Measurements from ENCODE around the gene FGF2. TPM values are rescaled to one million over a fixed set of nuclear protein-coding genes. Genes with fewer than 3 reads are reported as not detected.

FGF2 gene
- total RNA-seq, 1 experiment from 2014 or later: 115 TPM

DNA sequence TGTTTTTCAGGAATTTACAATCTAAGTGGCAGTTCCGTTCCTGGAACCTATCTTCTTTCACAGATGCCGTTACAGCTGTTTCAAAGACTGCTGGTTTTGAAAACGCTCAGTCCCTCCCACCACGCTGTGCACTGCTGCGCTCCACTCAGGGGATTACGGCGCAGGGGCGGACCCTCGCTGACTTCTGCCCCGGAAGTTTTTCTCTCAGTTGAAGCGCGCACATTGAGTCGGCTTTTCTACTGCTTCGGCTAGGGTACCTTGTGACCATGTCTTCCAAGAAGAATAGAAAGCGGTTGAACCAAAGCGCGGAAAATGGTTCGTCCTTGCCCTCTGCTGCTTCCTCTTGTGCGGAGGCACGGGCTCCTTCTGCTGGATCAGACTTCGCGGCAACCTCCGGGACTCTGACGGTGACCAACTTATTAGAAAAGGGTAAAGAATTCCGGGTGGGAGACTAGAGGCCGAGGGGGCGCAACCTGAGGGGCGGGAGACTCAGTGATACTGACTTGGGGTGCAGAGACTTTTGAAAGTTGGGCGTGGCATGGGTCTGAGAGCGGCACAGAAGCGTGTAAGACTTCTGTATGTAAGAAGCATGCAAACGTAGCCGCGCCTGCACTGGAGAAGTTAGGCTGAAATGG lies 96.4 kb downstream of the FGF2 start:
- Mint-ChIP-seq H3K27me3 (ENCODE audit: low read depth) (no peaks in the 10 kb centered on the region), H3K9me3 (no peaks in the 10 kb centered on the region), H3K4me3 (no peak overlapping the region), H3K27ac (peak overlapping the region; percentile 94), H3K4me1 (peaks cover 9% of the 10 kb centered on the region), H3K36me3 (no peaks in the 10 kb centered on the region)
- DNase-seq (ENCODE audit: low spot score): peak; percentile 82
- ATAC-seq: peak; percentile 92
- ChIA-PET CTCF (interaction anchor here (1.0 to 1.4 kb wide), 6 partner anchors 8 to 206 kb away, joined by 3 to 7 read pairs (median 5); partner anchors contain the start of gene BBS12), POLR2A (interaction anchor here (0.9 to 1.8 kb wide), 3 partner anchors 20 to 190 kb away, joined by 3 to 6 read pairs (median 4); partner anchors contain the start of gene BBS12)
- TF ChIP-seq, protein P1, sequence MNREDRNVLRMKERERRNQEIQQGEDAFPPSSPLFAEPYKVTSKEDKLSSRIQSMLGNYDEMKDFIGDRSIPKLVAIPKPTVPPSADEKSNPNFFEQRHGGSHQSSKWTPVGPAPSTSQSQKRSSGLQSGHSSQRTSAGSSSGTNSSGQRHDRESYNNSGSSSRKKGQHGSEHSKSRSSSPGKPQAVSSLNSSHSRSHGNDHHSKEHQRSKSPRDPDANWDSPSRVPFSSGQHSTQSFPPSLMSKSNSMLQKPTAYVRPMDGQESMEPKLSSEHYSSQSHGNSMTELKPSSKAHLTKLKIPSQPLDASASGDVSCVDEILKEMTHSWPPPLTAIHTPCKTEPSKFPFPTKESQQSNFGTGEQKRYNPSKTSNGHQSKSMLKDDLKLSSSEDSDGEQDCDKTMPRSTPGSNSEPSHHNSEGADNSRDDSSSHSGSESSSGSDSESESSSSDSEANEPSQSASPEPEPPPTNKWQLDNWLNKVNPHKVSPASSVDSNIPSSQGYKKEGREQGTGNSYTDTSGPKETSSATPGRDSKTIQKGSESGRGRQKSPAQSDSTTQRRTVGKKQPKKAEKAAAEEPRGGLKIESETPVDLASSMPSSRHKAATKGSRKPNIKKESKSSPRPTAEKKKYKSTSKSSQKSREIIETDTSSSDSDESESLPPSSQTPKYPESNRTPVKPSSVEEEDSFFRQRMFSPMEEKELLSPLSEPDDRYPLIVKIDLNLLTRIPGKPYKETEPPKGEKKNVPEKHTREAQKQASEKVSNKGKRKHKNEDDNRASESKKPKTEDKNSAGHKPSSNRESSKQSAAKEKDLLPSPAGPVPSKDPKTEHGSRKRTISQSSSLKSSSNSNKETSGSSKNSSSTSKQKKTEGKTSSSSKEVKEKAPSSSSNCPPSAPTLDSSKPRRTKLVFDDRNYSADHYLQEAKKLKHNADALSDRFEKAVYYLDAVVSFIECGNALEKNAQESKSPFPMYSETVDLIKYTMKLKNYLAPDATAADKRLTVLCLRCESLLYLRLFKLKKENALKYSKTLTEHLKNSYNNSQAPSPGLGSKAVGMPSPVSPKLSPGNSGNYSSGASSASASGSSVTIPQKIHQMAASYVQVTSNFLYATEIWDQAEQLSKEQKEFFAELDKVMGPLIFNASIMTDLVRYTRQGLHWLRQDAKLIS (CRISPR knock-in tag; IDR thresholded peaks at IDR 0.05; ENCODE audit: borderline replicate concordance): no peak
- TF ChIP-seq, protein P2, sequence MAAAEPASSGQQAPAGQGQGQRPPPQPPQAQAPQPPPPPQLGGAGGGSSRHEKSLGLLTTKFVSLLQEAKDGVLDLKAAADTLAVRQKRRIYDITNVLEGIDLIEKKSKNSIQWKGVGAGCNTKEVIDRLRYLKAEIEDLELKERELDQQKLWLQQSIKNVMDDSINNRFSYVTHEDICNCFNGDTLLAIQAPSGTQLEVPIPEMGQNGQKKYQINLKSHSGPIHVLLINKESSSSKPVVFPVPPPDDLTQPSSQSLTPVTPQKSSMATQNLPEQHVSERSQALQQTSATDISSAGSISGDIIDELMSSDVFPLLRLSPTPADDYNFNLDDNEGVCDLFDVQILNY (CRISPR knock-in tag; IDR thresholded peaks at IDR 0.05): no peak
- TF ChIP-seq OVOL2 (CRISPR knock-in tag; IDR thresholded peaks at IDR 0.05; ENCODE audit: borderline replicate concordance) (no peak), MXD4 (CRISPR knock-in tag; IDR thresholded peaks at IDR 0.05; ENCODE audit: borderline replicate concordance) (no peak), ETV6 (CRISPR knock-in tag; IDR thresholded peaks at IDR 0.05) (peak; percentile 88), JUN (CRISPR knock-in tag; IDR thresholded peaks at IDR 0.05) (no peak), MYBL2 (CRISPR knock-in tag; IDR thresholded peaks at IDR 0.05) (no peak), ZNF396 (CRISPR knock-in tag; IDR thresholded peaks at IDR 0.05; ENCODE audit: borderline replicate concordance) (no peak), SP1 (CRISPR knock-in tag; conservative IDR thresholded peaks at IDR 0.05) (peak; percentile 92), GABPB1 (CRISPR knock-in tag; IDR thresholded peaks at IDR 0.05) (peak; percentile 83), FOXK1 (CRISPR knock-in tag; IDR thresholded peaks at IDR 0.05) (peak; percentile 91), HMGA2 (CRISPR knock-in tag; IDR thresholded peaks at IDR 0.05) (no peak), NR2C2 (CRISPR knock-in tag; IDR thresholded peaks at IDR 0.05) (peak; percentile 91), ERG (CRISPR knock-in tag; IDR thresholded peaks at IDR 0.05) (no peak), FOXP4 (CRISPR knock-in tag; IDR thresholded peaks at IDR 0.05) (no peak), CREM (CRISPR knock-in tag; IDR thresholded peaks at IDR 0.05) (no peak), STAT6 (CRISPR knock-in tag; conservative IDR thresholded peaks at IDR 0.05; ENCODE audit: low read depth) (no peak), TEAD4 (CRISPR knock-in tag; IDR thresholded peaks at IDR 0.05) (no peak), SMAD3 (CRISPR knock-in tag; IDR thresholded peaks at IDR 0.05; ENCODE audit: borderline replicate concordance) (no peak), PRRX2 (CRISPR knock-in tag; IDR thresholded peaks at IDR 0.05) (no peak)
- TF ChIP-seq, protein P3, sequence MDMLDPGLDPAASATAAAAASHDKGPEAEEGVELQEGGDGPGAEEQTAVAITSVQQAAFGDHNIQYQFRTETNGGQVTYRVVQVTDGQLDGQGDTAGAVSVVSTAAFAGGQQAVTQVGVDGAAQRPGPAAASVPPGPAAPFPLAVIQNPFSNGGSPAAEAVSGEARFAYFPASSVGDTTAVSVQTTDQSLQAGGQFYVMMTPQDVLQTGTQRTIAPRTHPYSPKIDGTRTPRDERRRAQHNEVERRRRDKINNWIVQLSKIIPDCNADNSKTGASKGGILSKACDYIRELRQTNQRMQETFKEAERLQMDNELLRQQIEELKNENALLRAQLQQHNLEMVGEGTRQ (CRISPR knock-in tag; IDR thresholded peaks at IDR 0.05): peak; percentile 46; the same call in 1 of the 2 replicates
- TF ChIP-seq, protein P4, sequence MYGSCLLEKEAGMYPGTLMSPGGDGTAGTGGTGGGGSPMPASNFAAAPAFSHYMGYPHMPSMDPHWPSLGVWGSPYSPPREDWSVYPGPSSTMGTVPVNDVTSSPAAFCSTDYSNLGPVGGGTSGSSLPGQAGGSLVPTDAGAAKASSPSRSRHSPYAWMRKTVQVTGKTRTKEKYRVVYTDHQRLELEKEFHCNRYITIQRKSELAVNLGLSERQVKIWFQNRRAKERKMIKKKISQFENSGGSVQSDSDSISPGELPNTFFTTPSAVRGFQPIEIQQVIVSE (CRISPR knock-in tag; IDR thresholded peaks at IDR 0.05; ENCODE audit: borderline replicate concordance): no peak
- TF ChIP-seq, protein P5, sequence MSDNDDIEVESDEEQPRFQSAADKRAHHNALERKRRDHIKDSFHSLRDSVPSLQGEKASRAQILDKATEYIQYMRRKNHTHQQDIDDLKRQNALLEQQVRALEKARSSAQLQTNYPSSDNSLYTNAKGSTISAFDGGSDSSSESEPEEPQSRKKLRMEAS (CRISPR knock-in tag; IDR thresholded peaks at IDR 0.05): peak; percentile 58; the same call in 1 of the 2 replicates
